ENCODE data around the gene CTAGE1. TPM values are rescaled to one million over a fixed set of nuclear protein-coding genes. Genes with fewer than 3 reads are reported as not detected.
"Not testable (repeated sequence)": the region's sequence is repeated elsewhere in the genome, so short reads cannot be mapped to it uniquely, and the experiment has no call there.

CTAGE1 gene
- total RNA-seq, 1 experiment from 2014 or later = not detected

- H3K9me3 ChIP-seq (ENCODE audit: low read length) = no peaks in the 10 kb centered on the region
- no peak overlapping the region for H2AFZ ChIP-seq (ENCODE audit: low read length)
- no peaks in the 10 kb centered on the region for H4K20me1 ChIP-seq (ENCODE audit: insufficient read depth, low read depth, low read length)
- H3K36me3 ChIP-seq (ENCODE audit: insufficient read depth, low read length) = no peaks in the 10 kb centered on the region
- no peak overlapping the region for H3K4me2 ChIP-seq (ENCODE audit: low read depth, low read length, poor library complexity, severe bottlenecking)
- H3K27me3 ChIP-seq (ENCODE audit: low read length) = no peaks in the 10 kb centered on the region
- no peaks in the 10 kb centered on the region for H3K9me2 ChIP-seq (replicated peaks; ENCODE audit: insufficient read depth, low read length)
- DNase-seq = no peak
- no peak overlapping the region for H3K9ac ChIP-seq (ENCODE audit: low read length)
- H3K79me2 ChIP-seq (ENCODE audit: low read length) = no peaks in the 10 kb centered on the region
- H3K27ac ChIP-seq (ENCODE audit: low read length) = no peak overlapping the region
- H3K4me1 ChIP-seq (ENCODE audit: low read length) = no peaks in the 10 kb centered on the region
- no peak overlapping the region for H3K4me3 ChIP-seq (ENCODE audit: low read length)
Observed at GRCh38 chr18:22455425-22456115, 37.9 kb upstream of the CTAGE1 start.

GRCh38 chr18:22453315-22453714 is 35.6 kb upstream of the CTAGE1 start:
- Histone ChIP-seq H4K20me1 (ENCODE audit: insufficient read depth, low read depth, low read length) (no peaks in the 10 kb centered on the region), H3K4me1 (ENCODE audit: low read length) (no peaks in the 10 kb centered on the region), H3K79me2 (ENCODE audit: low read length) (no peaks in the 10 kb centered on the region), H3K27ac (ENCODE audit: low read length) (no peak overlapping the region), H2AFZ (ENCODE audit: low read length) (no peak overlapping the region), H3K9ac (ENCODE audit: low read length) (no peak overlapping the region), H3K4me2 (ENCODE audit: low read depth, low read length, poor library complexity, severe bottlenecking) (no peak overlapping the region), H3K36me3 (ENCODE audit: insufficient read depth, low read length) (no peaks in the 10 kb centered on the region), H3K9me2 (replicated peaks; ENCODE audit: insufficient read depth, low read length) (no peaks in the 10 kb centered on the region), H3K4me3 (ENCODE audit: low read length) (no peak overlapping the region), H3K27me3 (ENCODE audit: low read length) (no peaks in the 10 kb centered on the region), H3K9me3 (ENCODE audit: low read length) (peaks cover 2% of the 10 kb centered on the region; the same call in 1 of the 2 replicates)
- DNase-seq = no peak

- Histone ChIP-seq H3K27ac (ENCODE audit: low read length) (no peak overlapping the region), H3K36me3 (ENCODE audit: insufficient read depth, low read length) (no peaks in the 10 kb centered on the region), H3K4me2 (ENCODE audit: low read depth, low read length, poor library complexity, severe bottlenecking) (no peak overlapping the region), H2AFZ (ENCODE audit: low read length) (no peak overlapping the region), H3K9me2 (replicated peaks; ENCODE audit: insufficient read depth, low read length) (no peaks in the 10 kb centered on the region), H4K20me1 (ENCODE audit: insufficient read depth, low read depth, low read length) (no peaks in the 10 kb centered on the region), H3K27me3 (ENCODE audit: low read length) (no peaks in the 10 kb centered on the region), H3K4me3 (ENCODE audit: low read length) (no peak overlapping the region), H3K4me1 (ENCODE audit: low read length) (no peaks in the 10 kb centered on the region), H3K9ac (ENCODE audit: low read length) (no peak overlapping the region), H3K79me2 (ENCODE audit: low read length) (no peaks in the 10 kb centered on the region), H3K9me3 (ENCODE audit: low read length) (peaks cover 4% of the 10 kb centered on the region; the same call in 1 of the 2 replicates)
- DNase-seq = no peak
Observed at GRCh38 chr18:22452226-22452668, 34.5 kb upstream of the CTAGE1 start.

GRCh38 chr18:22451796-22452195 is 34.1 kb upstream of the CTAGE1 start:
- Histone ChIP-seq H3K9ac (ENCODE audit: low read length) (no peak overlapping the region), H3K9me3 (ENCODE audit: low read length) (peaks cover 4% of the 10 kb centered on the region; the same call in 1 of the 2 replicates), H3K9me2 (replicated peaks; ENCODE audit: insufficient read depth, low read length) (no peaks in the 10 kb centered on the region), H4K20me1 (ENCODE audit: insufficient read depth, low read depth, low read length) (no peaks in the 10 kb centered on the region), H3K27me3 (ENCODE audit: low read length) (no peaks in the 10 kb centered on the region), H3K4me2 (ENCODE audit: low read depth, low read length, poor library complexity, severe bottlenecking) (no peak overlapping the region), H2AFZ (ENCODE audit: low read length) (no peak overlapping the region), H3K36me3 (ENCODE audit: insufficient read depth, low read length) (no peaks in the 10 kb centered on the region), H3K27ac (ENCODE audit: low read length) (no peak overlapping the region), H3K4me1 (ENCODE audit: low read length) (no peaks in the 10 kb centered on the region), H3K79me2 (ENCODE audit: low read length) (no peaks in the 10 kb centered on the region), H3K4me3 (ENCODE audit: low read length) (no peak overlapping the region)
- no peak for DNase-seq

- not testable (repeated sequence) for H3K27me3 ChIP-seq (ENCODE audit: low read length); H3K4me1 ChIP-seq (ENCODE audit: low read length); H3K9ac ChIP-seq (ENCODE audit: low read length); H3K36me3 ChIP-seq (ENCODE audit: insufficient read depth, low read length); H3K9me2 ChIP-seq (replicated peaks; ENCODE audit: insufficient read depth, low read length); DNase-seq; H2AFZ ChIP-seq (ENCODE audit: low read length); H3K4me2 ChIP-seq (ENCODE audit: low read depth, low read length, poor library complexity, severe bottlenecking); H3K27ac ChIP-seq (ENCODE audit: low read length); H3K4me3 ChIP-seq (ENCODE audit: low read length); H4K20me1 ChIP-seq (ENCODE audit: insufficient read depth, low read depth, low read length); H3K9me3 ChIP-seq (ENCODE audit: low read length); H3K79me2 ChIP-seq (ENCODE audit: low read length)
Observed at GRCh38 chr18:22450766-22451165, 33.1 kb upstream of the CTAGE1 start.

- not testable (repeated sequence) for H3K27me3 ChIP-seq (ENCODE audit: low read length); DNase-seq; H3K36me3 ChIP-seq (ENCODE audit: insufficient read depth, low read length); H3K79me2 ChIP-seq (ENCODE audit: low read length); H2AFZ ChIP-seq (ENCODE audit: low read length); H3K9me3 ChIP-seq (ENCODE audit: low read length); H4K20me1 ChIP-seq (ENCODE audit: insufficient read depth, low read depth, low read length); H3K9me2 ChIP-seq (replicated peaks; ENCODE audit: insufficient read depth, low read length); H3K4me1 ChIP-seq (ENCODE audit: low read length); H3K4me2 ChIP-seq (ENCODE audit: low read depth, low read length, poor library complexity, severe bottlenecking); H3K4me3 ChIP-seq (ENCODE audit: low read length); H3K9ac ChIP-seq (ENCODE audit: low read length); H3K27ac ChIP-seq (ENCODE audit: low read length)
Observed at GRCh38 chr18:22450318-22450717, 32.6 kb upstream of the CTAGE1 start.

GRCh38 chr18:22449753-22450152 is 32.0 kb upstream of the CTAGE1 start:
- not testable (repeated sequence) for H3K27me3 ChIP-seq (ENCODE audit: low read length); H2AFZ ChIP-seq (ENCODE audit: low read length); H3K79me2 ChIP-seq (ENCODE audit: low read length); H3K9ac ChIP-seq (ENCODE audit: low read length); H4K20me1 ChIP-seq (ENCODE audit: insufficient read depth, low read depth, low read length); H3K27ac ChIP-seq (ENCODE audit: low read length); H3K4me1 ChIP-seq (ENCODE audit: low read length); H3K4me3 ChIP-seq (ENCODE audit: low read length); DNase-seq; H3K9me3 ChIP-seq (ENCODE audit: low read length); H3K9me2 ChIP-seq (replicated peaks; ENCODE audit: insufficient read depth, low read length); H3K36me3 ChIP-seq (ENCODE audit: insufficient read depth, low read length); H3K4me2 ChIP-seq (ENCODE audit: low read depth, low read length, poor library complexity, severe bottlenecking)

GRCh38 chr18:22448238-22448637 is 30.5 kb upstream of the CTAGE1 start:
- DNase-seq = no peak
- no peaks in the 10 kb centered on the region for H3K9me2 ChIP-seq (replicated peaks; ENCODE audit: insufficient read depth, low read length)
- H3K4me1 ChIP-seq (ENCODE audit: low read length) = no peaks in the 10 kb centered on the region
- no peak overlapping the region for H2AFZ ChIP-seq (ENCODE audit: low read length)
- H3K4me2 ChIP-seq (ENCODE audit: low read depth, low read length, poor library complexity, severe bottlenecking) = no peak overlapping the region
- H3K27ac ChIP-seq (ENCODE audit: low read length) = no peak overlapping the region
- H3K27me3 ChIP-seq (ENCODE audit: low read length) = no peaks in the 10 kb centered on the region
- H3K9ac ChIP-seq (ENCODE audit: low read length) = no peak overlapping the region
- no peaks in the 10 kb centered on the region for H4K20me1 ChIP-seq (ENCODE audit: insufficient read depth, low read depth, low read length)
- no peaks in the 10 kb centered on the region for H3K79me2 ChIP-seq (ENCODE audit: low read length)
- H3K36me3 ChIP-seq (ENCODE audit: insufficient read depth, low read length) = no peaks in the 10 kb centered on the region
- H3K4me3 ChIP-seq (ENCODE audit: low read length) = no peak overlapping the region
- peaks cover 4% of the 10 kb centered on the region; the same call in 1 of the 2 replicates for H3K9me3 ChIP-seq (ENCODE audit: low read length)
